HG03095 (cell line): ENCODE measurements around the gene NEU1.
"Not testable (repeated sequence)": the region's sequence is repeated elsewhere in the genome, so short reads cannot be mapped to it uniquely, and the experiment has no call there.

Experiments
- ATAC-seq: cut with Tn5 transposase; IDR thresholded peaks from one replicate; pipeline ENCODE4 v1.9.1; 2021; ENCODE audit warnings: moderate library complexity; ENCODE audit not compliant: unreplicated experiment

Gene NEU1

GRCh38 chr6:31875877-31876276 lies 13.3 kb upstream of the NEU1 start:
- ATAC-seq: no peak

- ATAC-seq: no peak
Measured at GRCh38 chr6:31874836-31875572, 12.4 kb upstream of the NEU1 start.

GRCh38 chr6:31874084-31874670 lies 11.6 kb upstream of the NEU1 start:
- ATAC-seq: no peak

- no peak for ATAC-seq
Measured at GRCh38 chr6:31871046-31871659, 8.5 kb upstream of the NEU1 start.

GRCh38 chr6:31870385-31870921 lies 7.8 kb upstream of the NEU1 start:
- ATAC-seq: no peak

GRCh38 chr6:31869343-31869742 lies 6.7 kb upstream of the NEU1 start:
- no peak for ATAC-seq

- ATAC-seq: not testable (repeated sequence)
Measured at GRCh38 chr6:31868658-31868971, 6.0 kb upstream of the NEU1 start.

GRCh38 chr6:31865205-31866118 lies 2.8 kb upstream of the NEU1 start:
- no peak for ATAC-seq

GRCh38 chr6:31864818-31865204 lies 2.2 kb upstream of the NEU1 start:
- ATAC-seq: no peak

GRCh38 chr6:31864123-31864562 lies 1.5 kb upstream of the NEU1 start:
- ATAC-seq: not testable (repeated sequence)

- no peak for ATAC-seq
Measured at GRCh38 chr6:31861919-31862343, 690 bp downstream of the NEU1 start.

- no peak for ATAC-seq
Measured at GRCh38 chr6:31861150-31861549, 1.5 kb downstream of the NEU1 start.

GRCh38 chr6:31860349-31860748 lies 2.3 kb downstream of the NEU1 start:
- ATAC-seq: no peak

- ATAC-seq: no peak
Measured at GRCh38 chr6:31859923-31860322, 2.7 kb downstream of the NEU1 start.

GRCh38 chr6:31858707-31859106 lies 3.9 kb downstream of the NEU1 start:
- no peak for ATAC-seq

GRCh38 chr6:31857774-31858173 lies 4.8 kb downstream of the NEU1 start:
- ATAC-seq: not testable (repeated sequence)

- not testable (repeated sequence) for ATAC-seq
Measured at GRCh38 chr6:31851980-31852718, 10.5 kb downstream of the NEU1 start.

GRCh38 chr6:31851485-31851832 lies 11.2 kb downstream of the NEU1 start:
- no peak for ATAC-seq

- ATAC-seq: no peak
Measured at GRCh38 chr6:31850765-31851484, 11.7 kb downstream of the NEU1 start.
